Measurements from ENCODE around the gene TRIP6. TPM values are rescaled to one million over a fixed set of nuclear protein-coding genes. Genes with fewer than 3 reads are reported as not detected.
"Not testable (repeated sequence)": the region's sequence is repeated elsewhere in the genome, so short reads cannot be mapped to it uniquely, and the experiment has no call there.

TRIP6 gene
- total RNA-seq, 1 donor from 2014 or later, result 14.9 TPM

GRCh38 chr7:100914208-100914878, 47.2 kb downstream of the TRIP6 start:
- H3K4me1 Mint-ChIP-seq, result no peaks in the 10 kb centered on the region
- Histone ChIP-seq H4K20me1 (ENCODE audit: low read depth) (no peaks in the 10 kb centered on the region), H3K27me3 (no peaks in the 10 kb centered on the region), H3K4me3 (no peak overlapping the region), H3K79me2 (ENCODE audit: low read depth) (no peaks in the 10 kb centered on the region), H3K9ac (no peak overlapping the region), H3K4me1 (no peaks in the 10 kb centered on the region), H3K9me3 (ENCODE audit: low read depth) (no peaks in the 10 kb centered on the region), H3K4me2 (no peak overlapping the region), H3K36me3 (no peaks in the 10 kb centered on the region), H3F3A (ENCODE audit: low read depth) (peaks cover 6% of the 10 kb centered on the region), H3K27ac (no peak overlapping the region), H2AFZ (replicated peaks) (no peak overlapping the region)
- no peak overlapping the region for H3K27ac Mint-ChIP-seq
- DNase-seq (ENCODE audit: low spot score), result no peak
- H3K36me3 Mint-ChIP-seq, result no peaks in the 10 kb centered on the region
- no peak overlapping the region for H3K4me3 Mint-ChIP-seq
- no peak for TF ChIP-seq CTCF (IDR thresholded peaks at IDR 0.05)
- TF ChIP-seq EZH2phosphoT487 (IDR thresholded peaks at IDR 0.05), result no peak
- TF ChIP-seq EZH2 (IDR thresholded peaks at IDR 0.05), result no peak
- H3K9me3 Mint-ChIP-seq, result peaks cover 1% of the 10 kb centered on the region
- peaks cover 9% of the 10 kb centered on the region for H3K27me3 Mint-ChIP-seq (ENCODE audit: insufficient read depth, low read depth)

GRCh38 chr7:100914879-100915447, 47.8 kb downstream of the TRIP6 start:
- H3F3A ChIP-seq (ENCODE audit: low read depth), result peaks cover 6% of the 10 kb centered on the region
- no peaks in the 10 kb centered on the region for H3K79me2 ChIP-seq (ENCODE audit: low read depth)
- no peak overlapping the region for H3K4me3 ChIP-seq
- H2AFZ ChIP-seq (replicated peaks), result no peak overlapping the region
- H3K36me3 ChIP-seq, result no peaks in the 10 kb centered on the region
- H3K27ac Mint-ChIP-seq, result peak overlapping the region; percentile 86
- no peaks in the 10 kb centered on the region for H3K4me1 ChIP-seq
- H3K27ac ChIP-seq, result no peak overlapping the region
- H3K4me2 ChIP-seq, result no peak overlapping the region
- H3K36me3 Mint-ChIP-seq, result no peaks in the 10 kb centered on the region
- H3K4me1 Mint-ChIP-seq, result no peaks in the 10 kb centered on the region
- no peak for DNase-seq (ENCODE audit: low spot score)
- H3K4me3 Mint-ChIP-seq, result no peak overlapping the region
- H4K20me1 ChIP-seq (ENCODE audit: low read depth), result no peaks in the 10 kb centered on the region
- TF ChIP-seq EZH2 (IDR thresholded peaks at IDR 0.05) (no peak), CTCF (IDR thresholded peaks at IDR 0.05) (no peak), EZH2phosphoT487 (IDR thresholded peaks at IDR 0.05) (no peak)
- no peaks in the 10 kb centered on the region for H3K9me3 ChIP-seq (ENCODE audit: low read depth)
- peaks cover 8% of the 10 kb centered on the region for H3K27me3 Mint-ChIP-seq (ENCODE audit: insufficient read depth, low read depth)
- peaks cover 1% of the 10 kb centered on the region for H3K9me3 Mint-ChIP-seq
- no peaks in the 10 kb centered on the region for H3K27me3 ChIP-seq
- no peak overlapping the region for H3K9ac ChIP-seq

GRCh38 chr7:100919335-100919734, 52.1 kb downstream of the TRIP6 start:
- H3K9me3 Mint-ChIP-seq; H3K36me3 ChIP-seq; H3K27me3 Mint-ChIP-seq (ENCODE audit: insufficient read depth, low read depth); DNase-seq (ENCODE audit: low spot score); H3K9ac ChIP-seq; H3K36me3 Mint-ChIP-seq; H4K20me1 ChIP-seq (ENCODE audit: low read depth); H3K4me3 ChIP-seq; H3K9me3 ChIP-seq (ENCODE audit: low read depth); H3F3A ChIP-seq (ENCODE audit: low read depth); H3K4me1 ChIP-seq; H3K4me3 Mint-ChIP-seq; H2AFZ ChIP-seq (replicated peaks); H3K4me1 Mint-ChIP-seq; H3K79me2 ChIP-seq (ENCODE audit: low read depth); H3K4me2 ChIP-seq; H3K27ac ChIP-seq; H3K27me3 ChIP-seq; H3K27ac Mint-ChIP-seq: not testable (repeated sequence)

- not testable (repeated sequence) for H3K4me1 Mint-ChIP-seq; H3K9me3 Mint-ChIP-seq; H3K9ac ChIP-seq; H3K4me3 Mint-ChIP-seq; H3K27ac Mint-ChIP-seq; H3K27me3 ChIP-seq; H3K36me3 ChIP-seq; H3K4me2 ChIP-seq; H3F3A ChIP-seq (ENCODE audit: low read depth); DNase-seq (ENCODE audit: low spot score); H4K20me1 ChIP-seq (ENCODE audit: low read depth); H2AFZ ChIP-seq (replicated peaks); H3K27ac ChIP-seq; H3K79me2 ChIP-seq (ENCODE audit: low read depth); H3K4me3 ChIP-seq; H3K27me3 Mint-ChIP-seq (ENCODE audit: insufficient read depth, low read depth); H3K36me3 Mint-ChIP-seq; H3K4me1 ChIP-seq; H3K9me3 ChIP-seq (ENCODE audit: low read depth)
Measured at GRCh38 chr7:100919779-100920437, 52.7 kb downstream of the TRIP6 start.

Measured in neural progenitor cell (in vitro differentiated cells).